ENCODE data around the gene TNPO1.
"Not testable (repeated sequence)": the region's sequence is repeated elsewhere in the genome, so short reads cannot be mapped to it uniquely, and the experiment has no call there.

TNPO1 gene

DNA sequence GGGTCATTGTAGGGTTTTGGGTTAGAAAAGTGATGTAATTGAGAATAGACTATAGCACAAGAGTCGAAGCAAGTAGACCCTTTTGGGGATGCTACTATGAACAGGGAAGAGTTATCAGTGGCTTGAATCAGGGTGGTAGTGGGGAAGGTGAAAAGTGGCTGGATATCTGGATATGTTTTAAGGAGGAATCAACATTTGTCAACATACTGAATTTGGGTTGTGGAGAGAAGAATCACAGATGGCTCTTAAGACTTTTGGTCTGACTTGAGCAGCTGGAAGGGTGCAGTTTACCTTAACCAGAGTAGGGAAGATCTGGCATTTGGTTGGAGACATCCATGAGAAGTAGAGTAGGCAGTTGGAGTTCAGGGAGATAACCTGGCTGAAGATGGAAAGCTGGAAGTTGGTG lies 100.9 kb downstream of the TNPO1 start:
- Histone ChIP-seq H4K20me1 (no peaks in the 10 kb centered on the region), H3K4me3 (no peak overlapping the region), H3K36me3 (no peaks in the 10 kb centered on the region), H3K4me1 (no peaks in the 10 kb centered on the region), H3K4me2 (no peak overlapping the region), H3K27ac (no peak overlapping the region), H3K9ac (no peak overlapping the region), H3K27me3 (no peaks in the 10 kb centered on the region), H3K9me3 (no peaks in the 10 kb centered on the region)
- TF ChIP-seq Cebpa-rat (IDR thresholded peaks at IDR 0.05): no peak

DNA sequence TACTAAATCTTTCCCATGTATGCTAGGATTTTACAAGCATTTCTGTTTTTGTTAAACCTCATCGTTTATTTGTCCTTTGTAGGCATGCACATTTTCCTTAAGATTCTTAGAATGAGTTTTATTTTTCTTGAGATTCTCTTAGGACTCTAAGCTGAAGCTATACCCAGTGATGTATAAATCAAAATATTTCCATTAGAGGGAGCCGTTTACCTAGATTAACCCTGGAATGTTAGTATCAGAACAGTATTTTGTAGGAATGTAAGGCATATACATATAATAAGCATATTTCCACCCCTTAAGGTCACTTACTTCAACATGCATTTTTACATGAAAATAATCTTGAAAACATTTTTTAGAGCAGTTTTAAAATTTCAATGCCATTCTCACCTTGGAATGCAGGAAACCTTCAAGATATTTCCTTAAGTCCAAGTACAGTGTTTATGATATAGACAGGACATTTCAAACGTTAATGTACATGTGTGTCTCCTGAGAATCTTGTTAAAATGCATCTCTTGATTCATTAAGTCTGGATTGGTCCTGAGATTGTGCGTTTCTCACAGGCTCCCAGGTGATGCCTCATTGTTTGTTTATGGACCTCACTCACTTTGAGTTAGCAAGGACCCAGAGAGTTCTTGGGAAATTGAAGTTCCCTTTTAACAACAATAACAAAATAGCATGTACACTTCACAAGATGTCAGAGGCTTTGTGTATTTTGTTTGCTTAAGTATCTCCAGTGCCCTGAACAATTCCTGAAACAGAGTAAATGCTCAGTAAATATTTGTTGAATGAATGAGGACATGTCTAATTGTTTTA lies 104.4 kb downstream of the TNPO1 start:
- no peaks in the 10 kb centered on the region for H4K20me1 ChIP-seq
- no peak for TF ChIP-seq Cebpa-rat (IDR thresholded peaks at IDR 0.05)
- H3K27me3 ChIP-seq: no peaks in the 10 kb centered on the region
- H3K4me1 ChIP-seq: no peaks in the 10 kb centered on the region
- H3K9ac ChIP-seq: no peak overlapping the region
- no peak overlapping the region for H3K27ac ChIP-seq
- no peak overlapping the region for H3K4me2 ChIP-seq
- peaks cover 9% of the 10 kb centered on the region for H3K9me3 ChIP-seq
- no peaks in the 10 kb centered on the region for H3K36me3 ChIP-seq
- H3K4me3 ChIP-seq: no peak overlapping the region

DNA sequence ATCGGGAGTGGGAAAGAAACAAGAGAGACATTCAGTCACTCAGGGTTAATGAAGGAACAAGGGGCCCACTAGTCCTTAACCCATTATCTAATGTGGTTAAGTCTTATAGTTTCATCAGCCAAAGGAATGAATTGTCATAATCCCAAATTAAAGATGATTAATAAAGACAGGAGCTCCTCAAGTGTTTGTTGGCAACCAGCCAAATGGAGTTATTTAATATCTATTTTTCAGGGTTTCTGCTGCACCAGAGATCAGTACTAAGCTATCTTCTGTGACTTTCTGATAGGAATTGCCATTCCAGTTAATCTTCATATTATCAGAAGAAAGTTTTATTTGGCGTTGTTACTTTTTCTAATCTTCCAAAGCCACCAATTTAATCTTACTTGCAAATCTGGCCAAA lies 105.4 kb downstream of the TNPO1 start:
- Histone ChIP-seq H3K4me2 (no peak overlapping the region), H3K36me3 (no peaks in the 10 kb centered on the region), H3K27me3 (no peaks in the 10 kb centered on the region), H3K4me1 (no peaks in the 10 kb centered on the region), H3K9me3 (peaks cover 16% of the 10 kb centered on the region), H3K9ac (no peak overlapping the region), H3K27ac (no peak overlapping the region), H4K20me1 (no peaks in the 10 kb centered on the region), H3K4me3 (no peak overlapping the region)
- no peak for TF ChIP-seq Cebpa-rat (IDR thresholded peaks at IDR 0.05)

DNA sequence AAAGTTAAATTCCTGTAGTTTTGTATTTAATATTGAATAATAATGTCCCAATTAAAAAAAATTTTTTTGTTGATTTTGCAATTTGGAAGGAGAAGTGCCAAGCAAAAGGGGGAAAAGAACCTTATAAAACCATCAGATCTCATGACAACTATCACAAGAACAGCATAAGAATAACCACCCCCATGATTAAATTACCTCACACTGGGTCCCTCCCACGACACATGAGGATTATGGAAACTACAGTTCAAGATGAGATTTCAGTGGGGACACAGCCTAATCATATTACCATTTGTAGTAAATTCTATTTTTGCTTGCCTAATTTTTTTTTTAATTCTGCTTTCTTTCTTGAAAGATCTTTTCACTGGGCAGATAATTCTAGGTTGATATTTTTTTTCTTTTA lies 106.0 kb downstream of the TNPO1 start:
- H3K36me3 ChIP-seq: no peaks in the 10 kb centered on the region
- H3K9ac ChIP-seq: no peak overlapping the region
- H3K27me3 ChIP-seq: no peaks in the 10 kb centered on the region
- no peak for TF ChIP-seq Cebpa-rat (IDR thresholded peaks at IDR 0.05)
- no peak overlapping the region for H3K27ac ChIP-seq
- H3K4me2 ChIP-seq: no peak overlapping the region
- no peaks in the 10 kb centered on the region for H3K4me1 ChIP-seq
- H4K20me1 ChIP-seq: no peaks in the 10 kb centered on the region
- no peak overlapping the region for H3K4me3 ChIP-seq
- H3K9me3 ChIP-seq: peaks cover 16% of the 10 kb centered on the region

DNA sequence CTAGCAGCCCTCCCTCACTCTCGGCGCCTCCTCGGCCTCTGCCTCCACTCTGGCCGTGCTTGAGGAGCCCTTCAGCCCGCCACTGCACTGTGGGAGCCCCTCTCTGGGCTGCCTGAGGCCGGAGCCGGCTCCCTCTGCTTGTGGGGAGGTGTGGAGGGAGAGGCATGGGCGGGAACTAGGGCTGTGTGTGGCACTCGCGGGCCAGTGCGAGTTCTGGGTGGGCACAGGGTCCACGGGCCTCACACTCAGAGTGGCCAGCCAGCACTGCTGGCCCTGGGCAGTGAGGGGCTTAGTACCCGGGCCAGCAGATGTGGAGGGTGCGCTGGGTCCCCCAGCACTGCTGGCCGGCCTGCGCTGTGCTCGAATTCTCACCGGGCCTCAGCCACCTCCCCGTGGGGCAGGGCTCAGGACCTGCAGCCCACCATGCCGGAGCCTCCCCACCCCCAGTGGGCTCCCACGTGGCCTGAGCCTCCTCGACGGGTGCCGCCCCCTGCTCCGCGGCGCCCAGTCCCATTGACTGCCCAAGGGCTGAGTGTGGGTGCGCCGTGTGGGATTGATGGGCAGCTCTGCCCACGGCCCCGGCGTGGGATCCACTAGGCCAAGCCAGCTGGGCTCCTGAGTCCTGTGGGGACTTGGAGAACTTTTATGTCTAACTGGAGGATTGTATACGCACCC lies 109.0 kb downstream of the TNPO1 start:
- H3K27me3 ChIP-seq: no peaks in the 10 kb centered on the region
- TF ChIP-seq Cebpa-rat (IDR thresholded peaks at IDR 0.05): no peak

DNA sequence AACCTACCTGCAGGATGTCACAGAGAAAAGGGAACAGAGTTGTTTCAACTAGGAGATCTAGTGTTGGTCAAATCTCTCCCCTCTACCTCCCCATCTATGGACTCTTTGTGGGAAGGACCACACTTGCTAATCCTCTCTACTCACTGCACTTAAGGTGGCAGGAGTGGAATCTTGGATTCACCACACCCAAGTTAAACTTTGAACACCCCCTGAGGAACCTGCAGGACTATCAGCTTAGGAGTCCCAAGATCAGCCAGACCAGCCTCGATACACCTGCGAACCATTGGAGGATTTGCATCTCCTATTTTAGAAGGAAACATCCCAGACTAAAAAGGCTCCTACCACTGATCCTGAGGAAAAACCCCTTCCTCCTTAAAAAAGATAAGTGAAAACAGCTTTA lies 116.2 kb downstream of the TNPO1 start:
- not testable (repeated sequence) for H3K4me2 ChIP-seq, H3K4me1 ChIP-seq, H3K27me3 ChIP-seq, H3K36me3 ChIP-seq, H4K20me1 ChIP-seq, H3K4me3 ChIP-seq, H3K27ac ChIP-seq, H3K9ac ChIP-seq
- peaks cover 10% of the 10 kb centered on the region for H3K9me3 ChIP-seq

More for the DNA sequence above, 109.0 kb downstream of the TNPO1 start:
- Histone ChIP-seq H4K20me1 (no peaks in the 10 kb centered on the region), H3K9me3 (peaks cover 16% of the 10 kb centered on the region), H3K36me3 (no peaks in the 10 kb centered on the region), H3K4me1 (no peaks in the 10 kb centered on the region), H3K4me3 (no peak overlapping the region), H3K9ac (no peak overlapping the region), H3K27ac (no peak overlapping the region), H3K4me2 (no peak overlapping the region)

DNA sequence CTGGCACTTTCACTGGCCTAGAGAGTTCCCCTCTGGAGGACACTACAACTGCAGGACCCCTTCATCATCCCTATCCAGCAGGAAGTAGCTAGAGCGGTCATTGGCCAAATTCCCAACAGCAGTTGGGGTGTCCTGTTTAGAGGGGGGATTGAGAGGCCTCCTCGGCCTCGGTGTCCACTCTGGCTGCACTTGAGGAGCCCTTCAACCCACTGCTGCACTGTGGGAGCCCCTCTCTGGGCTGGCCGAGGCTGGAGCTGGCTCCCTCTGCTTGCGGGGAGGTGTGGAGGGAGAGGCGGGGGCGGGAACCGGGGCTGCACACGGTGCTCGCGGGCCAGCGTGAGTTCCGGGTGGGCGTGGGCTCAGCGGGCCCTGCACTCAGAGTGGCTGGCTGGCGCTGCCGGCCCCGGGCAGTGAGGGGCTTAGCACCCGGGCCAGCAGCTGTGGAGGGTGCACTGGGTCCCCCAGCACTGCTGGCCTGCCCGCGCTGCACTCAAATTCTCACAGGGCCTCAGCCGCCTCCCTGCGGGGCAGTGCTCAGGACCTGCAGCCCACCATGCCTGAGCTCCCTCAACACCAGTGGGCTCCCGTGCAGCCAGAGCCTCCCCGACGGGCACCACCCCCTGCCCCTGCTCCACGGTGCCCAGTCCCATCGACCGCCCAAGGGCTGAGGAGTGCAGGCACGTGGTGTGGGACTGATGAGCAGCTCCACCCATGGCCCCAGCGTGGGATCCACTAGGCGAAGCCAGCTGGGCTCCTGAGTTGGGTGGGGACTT lies 118.7 kb downstream of the TNPO1 start:
- not testable (repeated sequence) for H3K27me3 ChIP-seq, H3K9ac ChIP-seq, H3K4me1 ChIP-seq, H3K4me2 ChIP-seq, H3K27ac ChIP-seq, H3K36me3 ChIP-seq, H3K4me3 ChIP-seq, H4K20me1 ChIP-seq
- peaks cover 10% of the 10 kb centered on the region for H3K9me3 ChIP-seq

DNA sequence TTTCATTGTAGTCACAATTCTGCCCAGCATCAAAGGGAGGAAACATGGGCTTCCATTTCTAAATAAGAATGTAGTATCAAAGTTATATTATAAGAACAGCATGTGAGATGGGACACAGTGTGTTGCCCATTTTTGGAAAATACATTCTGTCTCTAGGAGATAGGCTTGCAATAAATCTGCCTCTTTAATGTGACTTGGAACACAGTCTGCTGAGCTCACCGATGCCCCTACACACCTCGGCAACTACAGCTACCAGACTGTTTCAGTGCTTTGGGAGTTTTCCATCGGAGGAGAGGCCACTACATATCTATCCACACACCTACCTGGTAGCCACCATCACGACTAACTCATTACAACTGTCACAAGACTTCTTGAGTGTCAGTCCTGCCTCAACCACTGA lies 120.4 kb downstream of the TNPO1 start:
- no peak overlapping the region for H3K4me3 ChIP-seq
- H3K36me3 ChIP-seq: no peaks in the 10 kb centered on the region
- H3K27ac ChIP-seq: no peak overlapping the region
- no peak overlapping the region for H3K4me2 ChIP-seq
- peaks cover 10% of the 10 kb centered on the region for H3K9me3 ChIP-seq
- H3K9ac ChIP-seq: no peak overlapping the region
- no peak for TF ChIP-seq Cebpa-rat (IDR thresholded peaks at IDR 0.05)
- H3K27me3 ChIP-seq: no peaks in the 10 kb centered on the region
- no peaks in the 10 kb centered on the region for H3K4me1 ChIP-seq
- H4K20me1 ChIP-seq: no peaks in the 10 kb centered on the region

DNA sequence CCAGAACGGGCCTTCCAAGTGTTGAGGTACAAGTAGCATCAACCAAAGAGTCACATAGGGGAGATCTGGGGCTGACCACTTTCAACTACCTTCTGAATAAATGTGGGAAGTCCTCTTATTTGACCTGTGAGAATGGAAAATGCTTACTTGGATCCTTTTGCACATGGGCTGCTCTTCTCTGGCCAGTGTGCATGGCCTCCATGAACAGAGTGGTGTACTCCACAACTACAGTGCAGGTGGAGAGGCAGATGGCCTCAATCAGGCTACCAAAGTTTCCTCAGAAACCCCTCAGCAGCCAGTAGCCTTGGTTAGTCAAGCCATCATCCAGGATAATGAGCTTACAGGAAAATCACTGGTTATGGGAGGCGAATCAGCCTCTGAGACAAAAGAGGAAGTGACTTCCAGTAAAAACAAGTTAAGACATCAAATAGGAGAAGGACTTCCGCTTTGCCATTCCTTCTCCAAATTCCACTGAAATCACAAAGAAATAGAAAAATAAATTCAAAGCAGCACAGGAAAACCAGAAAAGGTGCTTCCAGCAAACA lies 121.1 kb downstream of the TNPO1 start:
- Histone ChIP-seq H3K36me3 (no peaks in the 10 kb centered on the region), H3K27ac (no peak overlapping the region), H3K27me3 (no peaks in the 10 kb centered on the region), H3K9me3 (peaks cover 10% of the 10 kb centered on the region), H3K4me3 (no peak overlapping the region), H4K20me1 (no peaks in the 10 kb centered on the region), H3K9ac (no peak overlapping the region), H3K4me1 (no peaks in the 10 kb centered on the region), H3K4me2 (no peak overlapping the region)
- TF ChIP-seq Cebpa-rat (IDR thresholded peaks at IDR 0.05): no peak

DNA sequence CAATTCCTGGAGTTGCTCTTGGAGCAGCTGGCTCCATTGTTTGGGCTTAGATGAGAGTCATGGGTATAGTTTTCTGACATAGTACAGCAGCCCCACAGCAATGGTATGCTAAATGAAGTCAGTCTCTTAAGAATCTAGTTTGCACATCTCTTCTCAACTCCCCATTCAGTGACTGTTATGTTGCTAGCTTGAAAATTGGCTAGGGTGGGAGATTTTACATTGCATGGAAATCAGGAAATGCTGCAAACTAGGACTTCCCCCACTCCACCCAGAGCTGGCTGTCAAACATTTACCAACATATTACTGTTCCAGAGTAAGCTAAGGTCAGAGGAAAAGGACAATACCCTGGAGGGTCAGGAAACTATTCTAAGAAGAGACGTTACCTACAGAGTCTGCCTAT lies 121.7 kb downstream of the TNPO1 start:
- Histone ChIP-seq H3K4me2 (no peak overlapping the region), H3K9ac (no peak overlapping the region), H3K9me3 (peaks cover 10% of the 10 kb centered on the region), H3K4me3 (no peak overlapping the region), H3K4me1 (no peaks in the 10 kb centered on the region), H3K36me3 (no peaks in the 10 kb centered on the region), H3K27ac (no peak overlapping the region), H4K20me1 (no peaks in the 10 kb centered on the region), H3K27me3 (no peaks in the 10 kb centered on the region)
- no peak for TF ChIP-seq Cebpa-rat (IDR thresholded peaks at IDR 0.05)

All from BLaER1 (cell line).